ENCODE results near the gene PTPRM. TPM values are rescaled to one million over a fixed set of nuclear protein-coding genes. Genes with fewer than 3 reads are reported as not detected.

Gene PTPRM
- total and polyA plus RNA-seq, 2 of the 8 experiments (the other 6 are each of a cell fraction or from before 2014, with no cell fraction given): 4.1 to 7.0 TPM

- no peak overlapping the region for H2BK15ac ChIP-seq (ENCODE audit: low read length)
- H3K23ac ChIP-seq (ENCODE audit: insufficient read length): no peak overlapping the region
- H2BK12ac ChIP-seq (ENCODE audit: low read depth, low read length): no peak overlapping the region
- H3K27ac ChIP-seq (ENCODE audit: low read depth, low read length): no peak overlapping the region
- no peaks in the 10 kb centered on the region for H3K79me1 ChIP-seq (ENCODE audit: low read depth, low read length)
- no peak overlapping the region for H2BK120ac ChIP-seq (replicated peaks; ENCODE audit: low read depth, low read length)
- DNase-seq (ENCODE audit: low read depth in 1 of 2, low spot score in 2 of 2): no peak
- ChIA-PET POLR2A (ENCODE audit: partially characterized antibody) (no interaction called here), CTCF (ENCODE audit: partially characterized antibody) (interaction anchor here (1.3 to 2.0 kb wide), 3 partner anchors 107 to 287 kb away, joined by 3 to 7 read pairs (median 3); no protein-coding TSS in a partner anchor)
- no peak overlapping the region for H3K4me3 ChIP-seq (ENCODE audit: extremely low read depth in 1 of 4, insufficient read depth in 2 of 4, low read depth in 3 of 4, low read length in 4 of 4)
- no peaks in the 10 kb centered on the region for H3K36me3 ChIP-seq (ENCODE audit: control insufficient read depth in 2 of 4, insufficient read depth in 4 of 4, low read length in 3 of 4)
- H2BK5ac ChIP-seq (ENCODE audit: low read depth, low read length): no peak overlapping the region
- H3K56ac ChIP-seq (replicated peaks; ENCODE audit: insufficient read length, low read depth, low read length): no peak overlapping the region
- no peak overlapping the region for H4K8ac ChIP-seq (ENCODE audit: extremely low read depth, insufficient read depth, low read length)
- H2AK5ac ChIP-seq (ENCODE audit: low read depth, low read length): no peak overlapping the region
- H3K14ac ChIP-seq (ENCODE audit: insufficient read length): no peak overlapping the region
- no peak overlapping the region for H3K4ac ChIP-seq (replicated peaks; ENCODE audit: insufficient read length, low read depth, low read length)
- TF ChIP-seq HDAC2 (IDR thresholded peaks at IDR 0.05; ENCODE audit: borderline replicate concordance in 1 of 2, low read depth in 2 of 2, low read length in 2 of 2) (no peak), CREB1 (IDR thresholded peaks at IDR 0.05) (no peak), KDM4A (IDR thresholded peaks at IDR 0.05; ENCODE audit: low read depth, low read length, severe bottlenecking) (no peak), EGR1 (IDR thresholded peaks at IDR 0.05; ENCODE audit: borderline replicate concordance, low read depth, low read length) (no peak), CBX8 (IDR thresholded peaks at IDR 0.05; ENCODE audit: borderline replicate concordance, low read depth, low read length) (no peak)
- H3K23me2 ChIP-seq (ENCODE audit: low read depth, low read length): no peaks in the 10 kb centered on the region
- H3K79me2 ChIP-seq (ENCODE audit: control insufficient read depth in 1 of 2, insufficient read depth in 2 of 2, low read length in 2 of 2): no peaks in the 10 kb centered on the region
- peaks cover 0 to 5% (median 0%) of the 10 kb centered on the region in 4 experiments; a peak in 2 of 7 replicates for H3K4me1 ChIP-seq (replicated peaks in 1 of 4; ENCODE audit: control insufficient read depth in 3 of 4, insufficient read depth in 4 of 4, low read length in 3 of 4)
- 89% methylated on average over 4 of the region's 4 CpGs; no CpG with 5 or more reads in 1 of the 2 experiments for WGBS, 2 experiments (ENCODE audit: extremely low coverage in 1 of 2, insufficient coverage in 1 of 2, insufficient read length in 1 of 2, insufficient replicate concordance in 2 of 2, low coverage in 1 of 2, low lambda C conversion rate in 2 of 2, missing lambda C conversion rate in 1 of 2)
- H3K27me3 ChIP-seq (replicated peaks in 1 of 4; ENCODE audit: control insufficient read depth in 3 of 4, extremely low read depth in 1 of 4, insufficient read depth in 3 of 4, low read length in 3 of 4): peaks cover 2 to 5% (median 3%) of the 10 kb centered on the region in 4 experiments
- H3K9ac ChIP-seq (replicated peaks in 1 of 4; ENCODE audit: extremely low read depth in 1 of 4, low read depth in 3 of 4, low read length in 3 of 4): no peak overlapping the region
- H2BK20ac ChIP-seq (ENCODE audit: low read length): no peak overlapping the region
- no peak overlapping the region for H3K18ac ChIP-seq (ENCODE audit: extremely low read depth, low read length)
- H2AFZ ChIP-seq (ENCODE audit: low read length): no peak overlapping the region
- H4K20me1 ChIP-seq (replicated peaks in 1 of 2; ENCODE audit: control insufficient read depth in 1 of 2, insufficient read depth in 2 of 2, low read length in 2 of 2): no peaks in the 10 kb centered on the region
- no peak overlapping the region for H3K4me2 ChIP-seq (ENCODE audit: insufficient read depth in 1 of 2, low read depth in 2 of 2, low read length in 2 of 2)
- no peak for FAIRE-seq
- no peak overlapping the region for H4K91ac ChIP-seq (replicated peaks; ENCODE audit: insufficient read length, low read length)
- H4K5ac ChIP-seq (ENCODE audit: insufficient read length, low read depth, low read length): no peak overlapping the region
- H3K9me3 ChIP-seq (ENCODE audit: insufficient read depth in 2 of 2, low read depth in 1 of 2, low read length in 1 of 2): no peaks in the 10 kb centered on the region
Measured at GRCh38 chr18:7559709-7560319, 7.3 kb upstream of the PTPRM start.
